HG03469 (cell line): ENCODE results near the gene VSTM2B.

Source experiments
- ATAC-seq: cut with Tn5 transposase; IDR thresholded peaks from one replicate; pipeline ENCODE4 v1.9.1; 2021; ENCODE audit warnings: mild to moderate bottlenecking, moderate library complexity, moderate number of reproducible peaks; ENCODE audit not compliant: unreplicated experiment

Gene VSTM2B

GRCh38 chr19:29587059-29587458, 61.3 kb downstream of the VSTM2B start:
- no peak for ATAC-seq

GRCh38 chr19:29587518-29587986, 61.8 kb downstream of the VSTM2B start:
- ATAC-seq: peak; percentile 97

- no peak for ATAC-seq
Observed at GRCh38 chr19:29588095-29588494, 62.3 kb downstream of the VSTM2B start.

- ATAC-seq: no peak
Observed at GRCh38 chr19:29590278-29590677, 64.5 kb downstream of the VSTM2B start.

- ATAC-seq: no peak
Observed at GRCh38 chr19:29591670-29592069, 65.9 kb downstream of the VSTM2B start.

GRCh38 chr19:29593869-29594268, 68.1 kb downstream of the VSTM2B start:
- no peak for ATAC-seq

GRCh38 chr19:29596080-29596727, 70.4 kb downstream of the VSTM2B start:
- no peak for ATAC-seq

- no peak for ATAC-seq
Observed at GRCh38 chr19:29596885-29597525, 71.2 kb downstream of the VSTM2B start.

GRCh38 chr19:29598036-29598435, 72.2 kb downstream of the VSTM2B start:
- ATAC-seq: no peak

GRCh38 chr19:29598496-29598895, 72.7 kb downstream of the VSTM2B start:
- no peak for ATAC-seq

- no peak for ATAC-seq
Observed at GRCh38 chr19:29603308-29603707, 77.5 kb downstream of the VSTM2B start.

- peak; percentile 42 for ATAC-seq
Observed at GRCh38 chr19:29605653-29606419, 80.0 kb downstream of the VSTM2B start, which contains the start of gene POP4. Gene POP4, plus strand, starts transcription at chr19:29606283. Its CDS starts 36 bp downstream, at chr19:29606319.

GRCh38 chr19:29606420-29606747, 80.6 kb downstream of the VSTM2B start:
- ATAC-seq: no peak

GRCh38 chr19:29609636-29610035, 83.8 kb downstream of the VSTM2B start:
- no peak for ATAC-seq

GRCh38 chr19:29610213-29610573, 84.4 kb downstream of the VSTM2B start:
- no peak for ATAC-seq

GRCh38 chr19:29610574-29611271, 84.9 kb downstream of the VSTM2B start:
- ATAC-seq: peak; percentile 80

- ATAC-seq: no peak
Observed at GRCh38 chr19:29612121-29612520, 86.3 kb downstream of the VSTM2B start.

GRCh38 chr19:29612801-29613595, 87.2 kb downstream of the VSTM2B start:
- no peak for ATAC-seq

- no peak for ATAC-seq
Observed at GRCh38 chr19:29614046-29614445, 88.3 kb downstream of the VSTM2B start.
